Liver (tissue), 9 donors: Measurements from ENCODE around the gene TPM4. TPM values are rescaled to one million over a fixed set of nuclear protein-coding genes. Genes with fewer than 3 reads are reported as not detected.
A peak's percentile ranks its signal among the peaks of the same experiment; 100 is the strongest.

Experiments
- DNase-seq: peaks from one replicate; pipeline ENCODE4 v3.0.0-alpha.2; 2017; ENCODE audit warnings: low spot score
- H3K27ac ChIP-seq, 2 donors: one replicate each; pipeline ENCODE4 v1.7.0; 2013; ENCODE audit warnings: inconsistent platforms in 2 of 2, low read length in 2 of 2, control low read depth in 1 of 2, low read depth in 1 of 2, mild to moderate bottlenecking in 1 of 2
- H3K27me3 ChIP-seq, 4 donors: one replicate each; pipeline versions ENCODE4 v1.6.1 to v1.7.0; 2013; ENCODE audit warnings: low read length in 3 of 4, inconsistent platforms in 1 of 4, mild to moderate bottlenecking in 1 of 4, moderate library complexity in 1 of 4; ENCODE audit not compliant: control insufficient read depth in 4 of 4, insufficient read depth in 4 of 4
- H3K36me3 ChIP-seq, 4 donors: one replicate each; pipeline versions ENCODE4 v1.6.1 to v1.7.0; 2013; ENCODE audit warnings: low read length in 3 of 4, mild to moderate bottlenecking in 3 of 4, low read depth in 1 of 4, moderate library complexity in 1 of 4; ENCODE audit not compliant: control insufficient read depth in 4 of 4, insufficient read depth in 3 of 4
- H3K4me1 ChIP-seq, 4 donors: one replicate each; pipeline versions ENCODE4 v1.6.1 to v1.7.0; 2013; ENCODE audit warnings: low read length in 3 of 4, mild to moderate bottlenecking in 3 of 4, moderate library complexity in 1 of 4; ENCODE audit not compliant: control insufficient read depth in 4 of 4, insufficient read depth in 4 of 4
- H3K4me3 ChIP-seq, 3 donors: one replicate each; pipeline versions ENCODE4 v1.6.1 to v1.7.0; 2013; ENCODE audit warnings: low read length in 3 of 3, control low read depth in 1 of 3, low read depth in 1 of 3, mild to moderate bottlenecking in 1 of 3
- H3K9ac ChIP-seq, 2 donors: one replicate each; pipeline ENCODE4 v1.7.0; 2013; ENCODE audit warnings: low read length in 2 of 2, mild to moderate bottlenecking in 2 of 2, moderate library complexity in 2 of 2, control low read depth in 1 of 2, low read depth in 1 of 2
- H3K9me3 ChIP-seq, 4 donors: one replicate each; pipeline versions ENCODE4 v1.6.1 to v1.7.0; 2013; ENCODE audit warnings: low read length in 3 of 4; ENCODE audit not compliant: control insufficient read depth in 4 of 4
- CTCF ChIP-seq: fragments of 150-350 bp; IDR thresholded peaks from 2 replicates; pipeline ENCODE4 v1.5.1; 2017; ENCODE audit warnings: improper control_type of control experiment, low read depth, low read length; ENCODE audit not compliant: missing input control
- GABPA ChIP-seq, 2 donors: IDR thresholded peaks in 1 of 2; conservative IDR thresholded peaks in 1 of 2; 2 replicates each; pipeline ENCODE4 v1.6.1; 2016; ENCODE audit warnings: antibody characterized with exemption in 2 of 2, mild to moderate bottlenecking in 1 of 2, moderate library complexity in 1 of 2
- HNF4A ChIP-seq, 2 donors: conservative IDR thresholded peaks; 2 replicates each; pipeline ENCODE4 v1.6.1; 2016; ENCODE audit warnings: antibody characterized with exemption in 2 of 2, mild to moderate bottlenecking in 2 of 2
- JUND ChIP-seq, 2 donors: IDR thresholded peaks; 2 replicates each; pipeline ENCODE4 v1.6.1; 2016; ENCODE audit warnings: antibody characterized with exemption in 2 of 2
- NR2F2 ChIP-seq: IDR thresholded peaks from 2 replicates; pipeline ENCODE4 v1.6.1; 2016; ENCODE audit warnings: antibody characterized with exemption
- RAD21 ChIP-seq, 2 donors: IDR thresholded peaks; 2 replicates each; pipeline ENCODE4 v1.6.1; 2016; ENCODE audit warnings: antibody characterized with exemption in 2 of 2, mild to moderate bottlenecking in 2 of 2
- REST ChIP-seq: IDR thresholded peaks from 2 replicates; pipeline ENCODE4 v1.6.1; 2016; ENCODE audit warnings: antibody characterized with exemption, mild to moderate bottlenecking
- RXRA ChIP-seq, 2 donors: IDR thresholded peaks; 2 replicates each; pipeline ENCODE4 v1.6.1; 2017 to 2018; ENCODE audit warnings: antibody characterized with exemption in 2 of 2, mild to moderate bottlenecking in 1 of 2
- TAF1 ChIP-seq: conservative IDR thresholded peaks from 2 replicates; pipeline ENCODE4 v1.6.1; 2016; ENCODE audit warnings: antibody characterized with exemption, mild to moderate bottlenecking
- YY1 ChIP-seq: IDR thresholded peaks from 2 replicates; pipeline ENCODE4 v1.6.1; 2016; ENCODE audit warnings: antibody characterized with exemption, mild to moderate bottlenecking
- WGBS: extraction: QIAGEN DNeasy Blood & Tissue Kit; methylation state at CpG from one replicate; pipeline ENCODE4 v1.1.7; 2013; 5-methylcytosine and 5-hydroxymethylcytosine counted together
- polyA plus RNA-seq, 2 donors: library from polyadenylated mRNA; stranded (reverse) in 1 of 2; unstranded in 1 of 2; fragments of 200-250 nt in 1 of 2; fragments of >200 nt in 1 of 2; fragmentation: Nextera tagmentation in 1 of 2; extraction: Ambion mirVana in 1 of 2; gene quantifications; one replicate each; pipeline versions ENCODE4 v1.2.1 to v1.2.3, GENCODE V29; 2013 to 2015
- total RNA-seq, 2 donors: library from RNA; depleted of rRNA; stranded (reverse); fragments of >200 nt; gene quantifications; one replicate each; pipeline ENCODE4 v1.2.3, GENCODE V29; 2014
- TF ChIP-seq, protein P1 (sequence below): IDR thresholded peaks from 2 replicates; pipeline ENCODE4 v1.6.1; 2016; ENCODE audit warnings: antibody characterized with exemption
- TF ChIP-seq, protein P2 (sequence below): IDR thresholded peaks from 2 replicates; pipeline ENCODE4 v1.6.1; 2016; ENCODE audit warnings: antibody characterized with exemption
- donor health status: healthy.
- donor health status: healthy.
- donor health status: healthy.
- donor health status: healthy.
- donor health status: healthy.

The TPM4 gene
- total and polyA plus RNA-seq, 4 donors: 19.8 to 59.9 (median 43.4) TPM

- TF ChIP-seq, protein P1, sequence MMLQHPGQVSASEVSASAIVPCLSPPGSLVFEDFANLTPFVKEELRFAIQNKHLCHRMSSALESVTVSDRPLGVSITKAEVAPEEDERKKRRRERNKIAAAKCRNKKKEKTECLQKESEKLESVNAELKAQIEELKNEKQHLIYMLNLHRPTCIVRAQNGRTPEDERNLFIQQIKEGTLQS: no peak
Measured at GRCh38 chr19:16045171-16045570, 31.1 kb upstream of the TPM4 start (continued).

DNA sequence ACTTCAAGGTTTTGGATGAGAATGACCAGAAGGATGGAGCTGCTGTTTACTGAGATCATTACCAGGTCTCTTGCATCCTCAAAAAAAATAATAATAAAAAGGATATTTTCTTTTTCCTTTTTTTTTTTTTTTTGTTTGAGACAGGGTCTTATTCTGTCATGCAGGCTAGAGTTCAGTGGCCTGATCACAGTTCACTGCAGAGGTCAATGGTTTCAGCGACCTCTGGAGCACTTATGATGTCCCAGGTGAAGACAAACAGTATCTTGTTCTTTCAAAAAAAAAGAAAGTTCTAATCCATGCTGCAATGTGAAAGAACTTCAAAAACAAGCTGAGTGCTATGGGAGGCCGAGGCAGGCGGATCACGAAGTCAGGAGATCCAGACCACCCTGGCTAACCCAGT lies 30.4 kb upstream of the TPM4 start:
- 52% methylated on average over 4 of the region's 4 CpGs for WGBS
- H3K36me3 ChIP-seq: no peaks in the 10 kb centered on the region

DNA sequence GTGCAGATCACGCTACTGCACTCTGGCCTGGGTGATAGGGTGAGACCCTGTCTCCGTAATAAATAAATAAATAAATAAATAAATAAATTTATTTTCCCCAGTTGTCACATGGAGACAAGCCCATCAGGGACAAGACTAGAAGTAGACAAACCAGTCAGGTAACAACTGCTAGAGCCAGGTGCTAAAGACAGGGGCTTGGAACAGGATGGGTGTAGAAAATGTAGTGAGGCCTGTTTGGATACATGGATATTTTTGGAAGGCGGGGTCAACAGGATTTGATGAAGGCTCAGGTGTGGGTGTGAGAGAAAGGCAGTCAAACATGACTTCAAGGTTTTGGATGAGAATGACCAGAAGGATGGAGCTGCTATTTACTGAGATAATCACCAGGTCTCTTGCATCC lies 27.7 kb upstream of the TPM4 start:
- no peaks in the 10 kb centered on the region for H3K36me3 ChIP-seq
- no peak overlapping the region for H3K9ac ChIP-seq
- peaks cover 0 to 9% (median 4%) of the 10 kb centered on the region in 4 donors for H3K4me1 ChIP-seq
- H3K27ac ChIP-seq: no peak overlapping the region
- TF ChIP-seq YY1: no peak
- no peak for TF ChIP-seq CTCF
- TF ChIP-seq, protein P2, sequence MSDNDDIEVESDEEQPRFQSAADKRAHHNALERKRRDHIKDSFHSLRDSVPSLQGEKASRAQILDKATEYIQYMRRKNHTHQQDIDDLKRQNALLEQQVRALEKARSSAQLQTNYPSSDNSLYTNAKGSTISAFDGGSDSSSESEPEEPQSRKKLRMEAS: no peak
- H3K27me3 ChIP-seq: no peaks in the 10 kb centered on the region
- 94% methylated on average over 3 of the region's 3 CpGs for WGBS
- no peak for DNase-seq
- H3K9me3 ChIP-seq: no peaks in the 10 kb centered on the region
- no peak overlapping the region for H3K4me3 ChIP-seq

More for the DNA sequence above, 30.4 kb upstream of the TPM4 start:
- H3K4me3 ChIP-seq: no peak overlapping the region
- H3K27me3 ChIP-seq: no peaks in the 10 kb centered on the region
- H3K9ac ChIP-seq: no peak overlapping the region
- peaks cover 0 to 11% (median 9%) of the 10 kb centered on the region in 4 donors for H3K4me1 ChIP-seq
- TF ChIP-seq HNF4A (conservative IDR thresholded peaks at IDR 0.05) (peak; percentile 45 to 60), CTCF (no peak), NR2F2 (peak; percentile 16), RXRA (IDR thresholded peaks at IDR 0.05) (peak; percentile 55 to 68)
- H3K9me3 ChIP-seq: no peaks in the 10 kb centered on the region
- no peak for DNase-seq
- no peak overlapping the region for H3K27ac ChIP-seq

- H3K27me3 ChIP-seq: no peaks in the 10 kb centered on the region
- H3K36me3 ChIP-seq: no peaks in the 10 kb centered on the region
- WGBS: 46% methylated on average over 11 of the region's 11 CpGs
- H3K4me1 ChIP-seq: peaks cover 0 to under 1% (median 0%) of the 10 kb centered on the region in 4 donors
- DNase-seq: no peak
- H3K4me3 ChIP-seq: no peak overlapping the region
- H3K27ac ChIP-seq: no peak overlapping the region
- H3K9ac ChIP-seq: no peak overlapping the region
- H3K9me3 ChIP-seq: peaks cover 0 to 5% (median 0%) of the 10 kb centered on the region in 4 donors
- TF ChIP-seq, protein P2: no peak
- no peak for TF ChIP-seq HNF4A (conservative IDR thresholded peaks at IDR 0.05)
- TF ChIP-seq RAD21 (IDR thresholded peaks at IDR 0.05): peak; percentile 10 to 17
- no peak for TF ChIP-seq TAF1
- peak; percentile 91 for TF ChIP-seq REST
- TF ChIP-seq CTCF: no peak
- no peak for TF ChIP-seq GABPA (IDR thresholded peaks at IDR 0.05 in 1 of 2, conservative IDR thresholded peaks at IDR 0.05 in 1 of 2)
- TF ChIP-seq NR2F2: no peak
- no peak for TF ChIP-seq YY1
- no peak for TF ChIP-seq JUND (IDR thresholded peaks at IDR 0.05)
Measured at GRCh38 chr19:16051254-16052025, 24.9 kb upstream of the TPM4 start.
